Activated CD8-positive, alpha-beta memory T cell treated with anti-CD3 and anti-CD28 coated beads, Interleukin-2, amount 10 ng/mL, durations not matched to agents 7 days and 5 days (primary cell): Measurements from ENCODE around the gene NCAM1. TPM values are rescaled to one million over a fixed set of nuclear protein-coding genes. Genes with fewer than 3 reads are reported as not detected.
"Not testable (repeated sequence)": the region's sequence is repeated elsewhere in the genome, so short reads cannot be mapped to it uniquely, and the experiment has no call there.

Experiments
- ATAC-seq: fragments of 150-1000 bp; cut with Tn5 transposase; one replicate; pipeline ENCODE4 v1.10.0; 2021; ENCODE audit warnings: moderate library complexity
- CTCF ChIA-PET: fragments of 350-600 bp; sonication (Branson Sonifier 250); formaldehyde crosslinking; loops from one replicate; lab custom pipeline; 2021; ENCODE audit warnings: antibody characterized with exemption; lab: Charles Lee
- DNase-seq: peaks from one replicate; pipeline ENCODE4 v3.0.0-alpha.2; 2020
- H3K27ac Mint-ChIP-seq: one replicate; pipeline ENCODE4 v1.8.0; 2021; ENCODE audit warnings: mild to moderate bottlenecking, mixed read lengths
- H3K27me3 Mint-ChIP-seq: one replicate; pipeline ENCODE4 v1.8.0; 2021; ENCODE audit warnings: mixed read lengths
- H3K36me3 Mint-ChIP-seq: one replicate; pipeline ENCODE4 v1.8.0; 2021; ENCODE audit warnings: mild to moderate bottlenecking, mixed read lengths
- H3K4me1 Mint-ChIP-seq: one replicate; pipeline ENCODE4 v1.8.0; 2021; ENCODE audit warnings: mixed read lengths
- H3K4me3 Mint-ChIP-seq: one replicate; pipeline ENCODE4 v1.8.0; 2021; ENCODE audit warnings: mild to moderate bottlenecking, moderate library complexity, mixed read lengths
- H3K9me3 Mint-ChIP-seq: one replicate; pipeline ENCODE4 v1.8.0; 2022; ENCODE audit warnings: low read depth, mixed read lengths
- total RNA-seq, 2 experiments: library from RNA; stranded (reverse); gene quantifications; one replicate each; pipeline ENCODE4 v1.2.3, GENCODE V29; 2021

The NCAM1 gene
- total RNA-seq, 2 experiments from 2014 or later: 1.8 to 4.1 TPM

DNA sequence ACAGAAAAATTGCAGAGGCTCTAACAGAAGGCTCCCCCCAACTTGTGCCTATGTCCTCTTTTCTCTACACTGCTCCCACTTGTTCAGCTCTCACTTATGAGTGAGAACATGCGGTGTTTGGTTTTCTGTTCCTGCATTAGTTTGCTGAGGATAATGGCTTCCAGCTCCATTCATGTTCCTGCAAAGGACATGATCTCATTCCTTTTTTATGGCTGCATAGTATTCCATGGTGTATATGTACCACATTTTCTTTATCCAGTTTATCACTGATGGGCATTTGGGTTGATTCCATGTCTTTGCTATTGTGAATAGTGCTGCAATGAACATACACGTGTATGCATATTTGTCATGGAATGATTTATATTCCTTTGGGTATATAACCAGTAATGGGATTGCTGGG lies 91.8 kb downstream of the NCAM1 start:
- ATAC-seq, H3K9me3 Mint-ChIP-seq, H3K27me3 Mint-ChIP-seq, DNase-seq, H3K36me3 Mint-ChIP-seq, H3K4me1 Mint-ChIP-seq, CTCF ChIA-PET, H3K4me3 Mint-ChIP-seq, H3K27ac Mint-ChIP-seq: not testable (repeated sequence)

DNA sequence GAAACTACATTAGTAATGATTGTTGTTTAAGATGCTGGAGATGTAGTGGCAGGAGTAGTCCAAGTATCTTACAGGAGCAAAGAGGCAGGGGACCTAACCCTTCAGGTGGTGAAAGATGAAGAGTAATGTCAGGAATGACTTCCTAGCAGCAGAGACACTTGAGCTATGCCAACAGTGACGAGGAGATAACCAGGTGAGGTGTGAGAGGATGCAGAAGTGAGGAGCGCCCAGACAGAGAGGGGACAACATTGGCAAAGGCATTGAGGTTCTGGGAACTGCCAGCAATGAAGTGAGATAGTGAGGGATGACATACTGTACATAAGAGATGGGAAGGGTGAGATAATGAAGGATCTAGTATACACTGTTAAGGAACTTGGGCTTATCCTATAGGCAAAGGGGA lies 95.8 kb downstream of the NCAM1 start:
- Mint-ChIP-seq H3K9me3 (no peaks in the 10 kb centered on the region), H3K4me1 (no peaks in the 10 kb centered on the region), H3K27me3 (no peaks in the 10 kb centered on the region), H3K27ac (no peak overlapping the region), H3K36me3 (no peaks in the 10 kb centered on the region), H3K4me3 (no peak overlapping the region)
- DNase-seq (no peak), ATAC-seq (no peak)
- CTCF ChIA-PET: no interaction called here

DNA sequence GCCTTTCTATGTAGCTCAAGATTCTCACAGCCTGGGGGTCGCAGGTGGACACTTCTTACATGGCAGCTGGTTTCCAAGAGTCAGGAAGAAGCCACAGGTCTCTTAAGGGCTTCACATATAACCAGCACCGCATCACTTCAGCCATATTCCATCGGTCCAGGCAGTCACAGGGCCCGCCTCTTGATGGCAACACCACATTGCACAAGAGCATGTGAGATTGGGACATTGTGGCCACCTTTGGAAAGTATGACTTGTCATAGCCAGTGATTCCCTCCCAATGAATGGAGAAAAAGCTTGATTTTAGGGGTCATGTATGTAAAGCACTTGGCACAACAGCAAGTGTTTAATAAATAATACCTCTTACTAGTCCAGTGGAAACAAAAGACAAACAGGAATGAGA lies 98.3 kb downstream of the NCAM1 start:
- Mint-ChIP-seq H3K4me1 (no peaks in the 10 kb centered on the region), H3K27me3 (no peaks in the 10 kb centered on the region), H3K36me3 (no peaks in the 10 kb centered on the region), H3K9me3 (no peaks in the 10 kb centered on the region), H3K4me3 (no peak overlapping the region), H3K27ac (no peak overlapping the region)
- DNase-seq: no peak
- no peak for ATAC-seq
- CTCF ChIA-PET: no interaction called here

DNA sequence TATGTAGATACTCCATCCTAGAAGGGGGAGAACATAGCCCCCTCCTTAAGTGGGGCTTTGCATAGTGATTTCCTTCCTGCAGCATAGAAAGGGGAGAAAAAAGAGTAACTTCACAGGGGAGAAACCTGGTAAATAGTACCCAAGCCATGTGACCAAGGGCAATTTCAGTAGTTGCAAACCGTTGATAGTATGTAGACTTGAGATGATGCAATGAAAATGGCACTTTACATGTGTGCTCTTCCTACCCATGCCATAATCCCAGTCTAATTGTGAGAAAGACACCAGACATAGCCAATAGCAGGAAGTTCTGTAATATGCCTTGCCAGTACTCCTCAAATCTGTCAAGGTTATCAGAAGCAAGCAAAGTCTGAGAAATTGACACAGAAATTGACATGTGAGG lies 104.1 kb downstream of the NCAM1 start:
- H3K36me3 Mint-ChIP-seq: no peaks in the 10 kb centered on the region
- CTCF ChIA-PET: no interaction called here
- H3K27ac Mint-ChIP-seq: no peak overlapping the region
- H3K27me3 Mint-ChIP-seq: no peaks in the 10 kb centered on the region
- no peak for ATAC-seq
- H3K4me1 Mint-ChIP-seq: no peaks in the 10 kb centered on the region
- no peaks in the 10 kb centered on the region for H3K9me3 Mint-ChIP-seq
- H3K4me3 Mint-ChIP-seq: no peak overlapping the region
- no peak for DNase-seq

DNA sequence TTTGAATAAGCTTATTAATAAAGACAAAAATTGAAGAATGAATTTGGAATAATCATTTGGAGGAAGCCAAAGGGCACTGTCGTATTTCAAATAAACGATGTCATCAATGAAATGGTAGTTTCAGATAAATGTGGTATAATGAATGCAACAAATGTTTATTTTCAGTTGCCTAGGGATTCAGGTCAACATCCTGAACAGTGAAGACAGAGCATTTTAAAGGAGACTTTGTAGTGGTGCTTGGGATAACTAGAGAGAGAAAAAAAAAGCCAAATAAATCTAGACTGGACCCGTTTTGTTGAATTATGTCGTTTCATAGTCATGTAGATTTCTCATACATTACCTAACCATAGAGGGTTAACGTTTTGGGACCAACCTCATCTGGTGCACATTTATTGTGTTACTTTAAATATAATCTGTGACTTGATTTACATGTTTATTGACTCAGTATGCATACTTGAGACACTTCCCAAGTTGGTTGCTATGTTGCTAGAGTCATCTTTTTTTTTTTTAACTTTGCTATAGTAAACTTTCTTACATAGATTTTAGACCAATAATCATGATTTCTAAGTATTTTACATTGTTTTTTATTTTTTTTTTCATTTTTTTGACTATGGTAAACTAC lies 111.1 kb downstream of the NCAM1 start:
- CTCF ChIA-PET: no interaction called here
- no peaks in the 10 kb centered on the region for H3K9me3 Mint-ChIP-seq
- no peaks in the 10 kb centered on the region for H3K27me3 Mint-ChIP-seq
- ATAC-seq (no peak), DNase-seq (no peak)
- no peaks in the 10 kb centered on the region for H3K4me1 Mint-ChIP-seq
- no peak overlapping the region for H3K4me3 Mint-ChIP-seq
- no peak overlapping the region for H3K27ac Mint-ChIP-seq
- no peaks in the 10 kb centered on the region for H3K36me3 Mint-ChIP-seq

DNA sequence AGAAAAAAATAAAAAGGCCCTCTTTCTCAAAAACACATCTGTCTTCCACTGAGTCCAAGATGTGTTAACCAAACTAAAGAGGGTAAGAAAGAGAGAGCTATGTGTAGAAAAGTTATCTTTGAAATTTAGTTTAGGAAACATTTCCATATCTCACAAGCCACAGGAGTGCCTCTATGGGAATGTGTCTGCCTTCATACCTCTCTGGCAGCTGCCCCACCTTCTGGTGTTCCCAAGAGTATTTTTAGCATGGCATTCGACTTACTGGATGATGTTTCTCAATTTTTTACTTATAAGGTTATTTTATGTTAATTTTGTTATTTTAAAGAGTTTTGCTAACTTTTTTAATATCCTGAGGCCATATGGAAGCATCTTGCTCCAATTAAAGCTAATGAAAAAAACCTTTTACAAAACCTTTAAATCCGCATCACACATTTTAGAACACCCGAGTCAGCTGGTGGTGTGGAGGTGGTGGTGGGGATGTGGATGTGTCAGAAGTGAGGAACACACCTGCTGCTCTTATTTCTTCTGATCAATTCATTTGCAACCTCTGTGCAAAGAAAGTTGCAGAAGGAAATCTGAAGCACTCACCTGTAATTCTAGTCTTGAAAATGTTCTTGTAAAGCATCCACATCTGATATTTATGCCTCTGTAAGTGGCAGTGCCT lies 112.2 kb downstream of the NCAM1 start:
- no peaks in the 10 kb centered on the region for H3K9me3 Mint-ChIP-seq
- ATAC-seq: no peak

DNA sequence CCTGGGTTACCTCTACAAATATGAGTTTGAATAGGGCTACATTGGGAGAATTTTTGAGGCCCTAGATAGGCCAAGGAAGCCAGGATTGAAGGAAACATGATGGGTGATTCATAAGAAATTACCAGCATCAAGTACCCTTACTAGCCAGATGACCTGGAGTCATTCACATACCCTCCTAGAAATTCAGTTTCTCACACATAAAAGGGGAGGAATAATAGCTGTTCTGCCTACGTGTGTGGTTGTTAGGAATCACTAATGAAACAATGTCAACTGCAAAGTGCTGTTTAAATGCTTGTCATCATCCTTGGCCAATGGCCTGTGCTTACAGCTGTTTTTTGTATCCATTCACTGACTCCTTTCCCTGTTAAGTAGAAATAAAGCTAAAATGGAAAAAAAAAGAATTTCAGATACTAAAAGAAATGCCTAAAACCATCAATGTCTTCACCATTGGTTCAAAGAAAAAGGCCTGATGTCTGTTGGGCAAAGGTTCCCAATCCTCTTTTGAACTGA lies 114.4 kb downstream of the NCAM1 start:
- Mint-ChIP-seq H3K4me3 (no peak overlapping the region), H3K27ac (no peak overlapping the region), H3K36me3 (no peaks in the 10 kb centered on the region), H3K27me3 (no peaks in the 10 kb centered on the region), H3K4me1 (no peaks in the 10 kb centered on the region), H3K9me3 (no peaks in the 10 kb centered on the region)
- ATAC-seq (no peak), DNase-seq (no peak)
- CTCF ChIA-PET: no interaction called here

More for the DNA sequence above, 112.2 kb downstream of the NCAM1 start:
- Mint-ChIP-seq H3K27me3 (no peaks in the 10 kb centered on the region), H3K36me3 (no peaks in the 10 kb centered on the region), H3K27ac (no peak overlapping the region), H3K4me1 (no peaks in the 10 kb centered on the region), H3K4me3 (no peak overlapping the region)
- CTCF ChIA-PET: no interaction called here
- DNase-seq: no peak

DNA sequence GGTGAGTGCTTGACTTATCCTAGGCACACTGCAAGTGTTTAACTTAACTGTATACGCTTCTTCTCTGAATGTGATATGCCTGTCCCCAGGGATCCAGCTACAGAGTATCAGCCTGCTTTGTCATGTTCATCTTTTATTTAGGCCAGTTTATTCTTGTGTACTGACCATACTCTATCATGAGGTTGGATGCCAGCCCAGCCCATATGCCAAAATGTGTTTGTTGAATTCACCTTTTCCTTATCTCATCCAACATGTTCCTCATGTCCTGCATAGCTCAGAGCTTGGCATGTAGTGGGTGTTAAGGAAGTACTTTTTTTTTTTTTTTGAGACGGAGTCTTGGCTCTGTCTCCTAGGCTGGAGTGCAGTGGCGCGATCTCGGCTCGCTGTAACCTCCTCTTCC lies 116.2 kb downstream of the NCAM1 start:
- no peak overlapping the region for H3K27ac Mint-ChIP-seq
- H3K4me1 Mint-ChIP-seq: no peaks in the 10 kb centered on the region
- CTCF ChIA-PET: no interaction called here
- H3K9me3 Mint-ChIP-seq: no peaks in the 10 kb centered on the region
- no peak for DNase-seq
- ATAC-seq: no peak
- no peaks in the 10 kb centered on the region for H3K27me3 Mint-ChIP-seq
- no peak overlapping the region for H3K4me3 Mint-ChIP-seq
- H3K36me3 Mint-ChIP-seq: no peaks in the 10 kb centered on the region

DNA sequence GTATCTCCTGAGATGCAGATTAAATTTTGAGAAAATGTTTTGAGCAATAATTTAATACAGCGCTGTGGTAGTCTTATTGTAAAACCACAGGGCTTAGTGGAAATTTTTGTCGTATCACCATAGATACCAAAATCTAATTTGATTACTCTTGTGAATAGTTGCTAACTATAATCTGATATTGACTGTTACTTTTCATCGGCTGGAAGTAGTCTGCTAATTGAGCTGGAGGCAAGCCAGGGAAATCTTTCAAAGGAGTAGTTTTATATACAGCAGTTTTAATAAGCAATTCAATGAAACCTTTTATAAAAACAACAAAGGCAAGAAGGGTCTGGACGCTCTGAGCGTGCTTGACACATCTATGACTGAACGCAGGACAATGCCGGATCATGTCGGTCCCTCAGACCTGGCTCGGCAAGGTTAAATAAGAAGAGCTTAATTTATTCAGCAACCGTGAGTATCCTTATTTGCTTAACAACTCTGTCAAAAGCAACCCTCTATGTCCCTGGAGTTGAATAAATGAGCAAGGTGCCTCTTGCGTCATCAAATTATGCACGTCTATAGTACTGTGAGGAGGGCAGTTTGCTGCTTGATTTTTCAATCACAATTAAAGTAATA lies 121.2 kb downstream of the NCAM1 start:
- no peak overlapping the region for H3K4me3 Mint-ChIP-seq
- H3K36me3 Mint-ChIP-seq: no peaks in the 10 kb centered on the region
- H3K27me3 Mint-ChIP-seq: peaks cover 21% of the 10 kb centered on the region
- H3K4me1 Mint-ChIP-seq: no peaks in the 10 kb centered on the region
- ATAC-seq (no peak), DNase-seq (no peak)
- H3K9me3 Mint-ChIP-seq: no peaks in the 10 kb centered on the region
- H3K27ac Mint-ChIP-seq: no peak overlapping the region
- CTCF ChIA-PET: no interaction called here

DNA sequence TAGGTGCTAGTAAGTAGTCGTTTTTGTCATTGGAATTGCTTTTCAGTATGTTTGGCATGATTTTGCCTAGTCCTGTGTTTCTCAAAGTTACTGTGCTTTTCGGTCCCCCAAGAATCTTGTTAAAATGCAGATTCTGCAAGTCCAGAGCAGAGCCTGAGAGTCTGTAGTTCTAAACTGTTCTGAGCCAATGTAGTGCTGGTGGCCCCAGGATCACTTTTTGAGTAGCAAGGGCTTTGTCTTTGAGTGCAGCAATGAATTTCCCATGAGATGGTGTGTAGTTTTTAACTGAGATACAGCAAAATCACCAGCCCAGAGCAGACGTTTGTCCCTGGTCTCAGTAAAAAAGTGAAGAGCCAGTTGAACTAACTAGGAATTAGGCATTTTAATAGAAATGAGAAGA lies 122.4 kb downstream of the NCAM1 start:
- CTCF ChIA-PET: no interaction called here
- Mint-ChIP-seq H3K27ac (no peak overlapping the region), H3K27me3 (peaks cover 24% of the 10 kb centered on the region), H3K4me1 (no peaks in the 10 kb centered on the region), H3K9me3 (no peaks in the 10 kb centered on the region), H3K4me3 (no peak overlapping the region), H3K36me3 (no peaks in the 10 kb centered on the region)
- ATAC-seq (no peak), DNase-seq (no peak)

DNA sequence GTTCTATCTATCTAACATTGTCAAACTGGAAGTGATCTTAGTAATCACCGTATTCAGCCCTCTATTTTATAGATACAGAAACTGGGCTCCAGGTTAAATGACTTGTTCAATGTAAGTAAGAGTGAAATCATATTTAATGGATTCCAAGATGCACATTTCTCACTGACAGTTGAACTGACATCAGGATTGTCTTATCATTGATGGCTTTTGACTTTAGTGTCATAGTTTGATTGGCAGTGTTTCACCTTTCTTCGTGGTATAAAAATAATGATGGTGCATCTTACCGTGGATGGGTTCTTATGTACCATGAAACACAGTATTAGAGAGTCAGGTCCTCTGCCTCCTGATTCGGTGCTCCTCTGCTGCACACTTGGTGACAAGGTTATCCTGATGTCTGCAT lies 123.1 kb downstream of the NCAM1 start:
- no peaks in the 10 kb centered on the region for H3K9me3 Mint-ChIP-seq
- H3K36me3 Mint-ChIP-seq: no peaks in the 10 kb centered on the region
- CTCF ChIA-PET: no interaction called here

DNA sequence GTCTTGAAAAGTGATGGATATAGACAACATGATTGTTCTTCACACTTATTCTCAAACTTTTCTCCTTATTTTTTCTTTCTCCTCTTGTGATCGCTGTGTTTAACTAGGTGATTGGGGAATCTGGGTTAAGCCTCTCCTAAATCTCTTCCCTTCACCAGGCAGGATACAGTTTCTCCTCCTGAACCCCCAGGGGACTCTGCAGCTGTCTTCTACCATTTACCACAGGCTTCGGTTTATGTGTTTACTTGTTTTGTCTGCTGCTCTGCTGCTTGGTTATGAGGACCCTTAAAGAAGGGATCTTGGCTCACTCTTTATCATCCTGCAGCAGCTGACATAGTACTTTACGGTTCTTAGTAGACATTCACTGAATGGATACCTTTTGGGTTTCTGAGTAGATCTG lies 124.2 kb downstream of the NCAM1 start:
- peaks cover 29% of the 10 kb centered on the region for H3K27me3 Mint-ChIP-seq
- ATAC-seq: no peak
- no peaks in the 10 kb centered on the region for H3K9me3 Mint-ChIP-seq
- H3K4me1 Mint-ChIP-seq: no peaks in the 10 kb centered on the region
- H3K27ac Mint-ChIP-seq: no peak overlapping the region
- CTCF ChIA-PET: no interaction called here
- H3K36me3 Mint-ChIP-seq: no peaks in the 10 kb centered on the region
- DNase-seq: no peak
- H3K4me3 Mint-ChIP-seq: no peak overlapping the region

More for the DNA sequence above, 123.1 kb downstream of the NCAM1 start:
- DNase-seq (no peak), ATAC-seq (no peak)
- no peaks in the 10 kb centered on the region for H3K4me1 Mint-ChIP-seq
- no peak overlapping the region for H3K27ac Mint-ChIP-seq
- no peak overlapping the region for H3K4me3 Mint-ChIP-seq
- peaks cover 24% of the 10 kb centered on the region for H3K27me3 Mint-ChIP-seq

DNA sequence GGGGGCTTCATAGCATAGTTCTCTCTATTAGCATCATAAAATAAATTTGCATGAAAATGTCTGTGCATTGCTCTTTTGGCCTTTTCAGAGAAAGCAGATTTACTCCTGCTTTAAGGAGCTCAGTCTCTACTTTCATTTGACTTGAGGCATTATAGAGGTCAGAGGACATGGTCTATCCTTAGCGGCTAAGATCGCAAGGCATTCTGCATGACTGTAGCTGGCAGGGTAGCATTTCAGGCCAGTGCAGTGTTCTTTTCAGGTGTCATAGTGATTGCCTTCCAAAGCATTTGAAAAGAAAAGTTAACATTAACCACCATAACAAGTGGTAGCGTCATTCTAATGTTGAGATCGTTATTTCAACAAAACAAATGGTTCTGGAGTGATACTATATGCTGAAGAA lies 126.5 kb downstream of the NCAM1 start:
- CTCF ChIA-PET: no interaction called here
- H3K9me3 Mint-ChIP-seq: no peaks in the 10 kb centered on the region

More for the DNA sequence above, 126.5 kb downstream of the NCAM1 start:
- no peaks in the 10 kb centered on the region for H3K4me1 Mint-ChIP-seq
- no peaks in the 10 kb centered on the region for H3K36me3 Mint-ChIP-seq
- H3K4me3 Mint-ChIP-seq: no peak overlapping the region
- peaks cover 32% of the 10 kb centered on the region for H3K27me3 Mint-ChIP-seq
- H3K27ac Mint-ChIP-seq: no peak overlapping the region
- no peak for DNase-seq
- ATAC-seq: no peak
